Measurements from ENCODE around the gene HDDC2. TPM values are rescaled to one million over a fixed set of nuclear protein-coding genes. Genes with fewer than 3 reads are reported as not detected.
A peak's percentile ranks its signal among the peaks of the same experiment; 100 is the strongest.

HDDC2 gene
- total and polyA plus RNA-seq, 3 experiments from 2014 or later = 99.9 to 108 (median 105) TPM

DNA sequence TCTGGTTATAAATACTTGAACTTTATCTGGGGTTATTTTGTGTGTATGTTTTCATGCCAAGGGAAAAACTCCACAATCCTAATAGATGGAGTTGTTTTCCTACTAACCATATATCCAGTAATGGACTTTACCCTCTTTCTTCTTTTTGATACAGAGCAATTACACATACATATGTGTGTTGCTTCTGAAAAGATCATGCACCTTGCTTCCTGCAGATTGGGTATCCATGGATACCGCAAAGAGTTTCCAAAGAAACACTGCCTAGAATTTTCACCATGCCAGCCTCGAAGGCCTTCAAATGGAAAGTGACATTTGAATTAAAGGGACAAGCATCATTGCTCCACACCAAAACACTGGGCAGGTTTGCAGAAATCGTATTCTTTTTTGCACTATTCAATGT lies 26.8 kb downstream of the HDDC2 start:
- Histone ChIP-seq H3K27ac (ENCODE audit: low read depth, low read length) (no peak overlapping the region), H3K9me3 (ENCODE audit: low read length) (no peaks in the 10 kb centered on the region), H3K27me3 (ENCODE audit: insufficient read depth, low read length, poor library complexity, severe bottlenecking) (no peaks in the 10 kb centered on the region), H3K4me1 (ENCODE audit: insufficient read depth, low read length) (no peaks in the 10 kb centered on the region), H3K4me3 (ENCODE audit: low read length) (no peak overlapping the region), H3K36me3 (ENCODE audit: insufficient read depth, low read length) (peaks cover 14% of the 10 kb centered on the region)
- Mint-ChIP-seq H3K36me3 (peaks cover 36 to 75% (median 38%) of the 10 kb centered on the region in 3 donors), H3K9me3 (no peaks in the 10 kb centered on the region), H3K4me1 (peaks cover 29 to 44% (median 41%) of the 10 kb centered on the region in 3 donors), H3K4me3 (no peak overlapping the region), H3K27ac (peak overlapping the region in 1 of 8 donors; percentile 3), H3K27me3 (no peaks in the 10 kb centered on the region)
- POLR2A ChIA-PET = no interaction called here
- DNase-seq = no peak
- CTCF ChIA-PET = no interaction called here

DNA sequence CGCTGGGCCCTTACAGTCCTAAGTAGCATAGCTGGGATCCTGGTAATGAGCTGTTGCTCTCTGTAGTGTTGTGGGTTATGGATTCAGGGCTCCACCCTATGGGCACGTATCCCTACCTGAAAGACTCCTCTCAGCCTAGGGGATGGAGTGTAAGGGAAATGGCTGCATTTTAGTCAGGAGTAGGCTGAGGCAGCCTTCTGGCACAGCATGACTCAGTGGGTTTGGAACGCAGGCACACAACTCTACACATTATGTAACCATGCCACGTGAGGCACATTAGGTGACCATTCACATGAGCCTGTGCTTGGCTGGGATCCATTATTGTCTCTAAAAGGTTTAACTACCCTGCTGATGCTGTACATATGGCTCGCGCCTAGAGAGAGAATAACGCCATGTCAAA lies 27.8 kb downstream of the HDDC2 start:
- H3K4me3 Mint-ChIP-seq = no peak overlapping the region
- no peak overlapping the region for H3K27ac Mint-ChIP-seq
- no peak overlapping the region for H3K27ac ChIP-seq (ENCODE audit: low read depth, low read length)
- peaks cover 14% of the 10 kb centered on the region for H3K36me3 ChIP-seq (ENCODE audit: insufficient read depth, low read length)
- POLR2A ChIA-PET = no interaction called here
- H3K27me3 ChIP-seq (ENCODE audit: insufficient read depth, low read length, poor library complexity, severe bottlenecking) = no peaks in the 10 kb centered on the region
- no peak overlapping the region for H3K4me3 ChIP-seq (ENCODE audit: low read length)
- CTCF ChIA-PET = no interaction called here
- no peaks in the 10 kb centered on the region for H3K4me1 ChIP-seq (ENCODE audit: insufficient read depth, low read length)
- no peaks in the 10 kb centered on the region for H3K9me3 ChIP-seq (ENCODE audit: low read length)
- no peak for DNase-seq
- H3K9me3 Mint-ChIP-seq = no peaks in the 10 kb centered on the region
- H3K27me3 Mint-ChIP-seq = no peaks in the 10 kb centered on the region
- peaks cover 32 to 68% (median 35%) of the 10 kb centered on the region in 3 donors for H3K36me3 Mint-ChIP-seq
- peaks cover 22 to 35% (median 33%) of the 10 kb centered on the region in 3 donors for H3K4me1 Mint-ChIP-seq

DNA sequence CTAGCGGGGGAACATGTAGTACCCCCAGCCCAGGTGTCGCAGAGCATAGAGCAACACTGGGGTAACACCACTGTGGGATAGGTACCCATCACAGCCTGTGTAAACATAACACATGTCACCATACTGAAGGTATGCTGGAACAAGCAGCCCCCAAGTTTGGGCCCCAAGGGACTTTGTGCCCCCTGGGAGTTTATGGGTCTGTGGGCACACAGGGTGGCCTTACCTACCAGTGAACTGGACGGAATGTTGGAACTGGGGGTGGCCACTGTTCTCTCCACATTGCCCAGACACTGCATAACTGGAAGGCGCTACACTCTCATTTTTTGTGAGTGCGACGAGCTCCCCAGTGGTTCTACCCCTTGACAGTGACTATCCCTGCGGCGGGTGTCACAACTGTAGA lies 28.5 kb downstream of the HDDC2 start:
- Histone ChIP-seq H3K4me3 (ENCODE audit: low read length) (no peak overlapping the region), H3K9me3 (ENCODE audit: low read length) (no peaks in the 10 kb centered on the region), H3K36me3 (ENCODE audit: insufficient read depth, low read length) (peaks cover 14% of the 10 kb centered on the region), H3K27ac (ENCODE audit: low read depth, low read length) (no peak overlapping the region), H3K4me1 (ENCODE audit: insufficient read depth, low read length) (no peaks in the 10 kb centered on the region), H3K27me3 (ENCODE audit: insufficient read depth, low read length, poor library complexity, severe bottlenecking) (no peaks in the 10 kb centered on the region)
- Mint-ChIP-seq H3K27me3 (no peaks in the 10 kb centered on the region), H3K4me1 (peaks cover 17 to 29% (median 27%) of the 10 kb centered on the region in 3 donors), H3K36me3 (peaks cover 28 to 63% (median 35%) of the 10 kb centered on the region in 3 donors), H3K9me3 (no peaks in the 10 kb centered on the region), H3K27ac (no peak overlapping the region), H3K4me3 (no peak overlapping the region)
- no peak for DNase-seq
- POLR2A ChIA-PET = no interaction called here
- CTCF ChIA-PET = no interaction called here

DNA sequence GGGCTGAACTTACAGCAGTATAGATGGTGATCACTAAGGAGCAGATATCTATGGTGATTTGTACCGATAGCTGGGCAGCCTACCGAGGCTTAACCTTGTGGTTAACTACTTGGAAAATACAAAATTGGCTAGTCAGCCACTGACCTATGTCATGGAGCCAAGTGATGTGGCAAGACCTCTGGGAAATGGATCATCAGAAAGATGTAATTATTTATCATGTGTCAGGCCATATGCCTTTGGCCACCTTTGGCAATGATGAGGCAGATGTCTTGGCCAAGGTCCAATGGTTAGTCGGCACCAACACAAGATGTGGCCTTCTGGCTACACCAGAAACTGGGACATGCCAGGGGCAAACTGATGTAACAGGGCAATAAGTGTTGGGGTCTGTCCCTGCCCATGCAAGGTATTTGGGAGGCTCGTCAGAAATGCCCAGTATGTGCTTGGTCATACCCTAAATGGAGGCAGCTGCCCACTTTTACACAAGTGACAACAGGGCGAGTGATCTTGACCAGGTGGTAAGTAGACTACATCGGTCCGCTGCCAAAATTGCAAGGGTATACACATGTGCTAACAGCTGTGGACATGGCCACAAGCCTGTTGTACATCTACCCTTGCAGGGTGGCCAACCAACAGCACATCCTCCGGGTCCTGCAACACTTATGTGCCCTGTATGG lies 30.1 kb downstream of the HDDC2 start:
- peaks cover 12 to 17% (median 13%) of the 10 kb centered on the region in 3 donors for H3K4me1 Mint-ChIP-seq
- H3K9me3 Mint-ChIP-seq = no peaks in the 10 kb centered on the region
- Histone ChIP-seq H3K4me1 (ENCODE audit: insufficient read depth, low read length) (no peaks in the 10 kb centered on the region), H3K36me3 (ENCODE audit: insufficient read depth, low read length) (peaks cover 9% of the 10 kb centered on the region), H3K9me3 (ENCODE audit: low read length) (no peaks in the 10 kb centered on the region), H3K27me3 (ENCODE audit: insufficient read depth, low read length, poor library complexity, severe bottlenecking) (no peaks in the 10 kb centered on the region), H3K4me3 (ENCODE audit: low read length) (no peak overlapping the region), H3K27ac (ENCODE audit: low read depth, low read length) (no peak overlapping the region)
- H3K27ac Mint-ChIP-seq = no peak overlapping the region
- CTCF ChIA-PET = no interaction called here
- H3K27me3 Mint-ChIP-seq = no peaks in the 10 kb centered on the region
- POLR2A ChIA-PET = no interaction called here
- no peak overlapping the region for H3K4me3 Mint-ChIP-seq
- peaks cover 25 to 48% (median 30%) of the 10 kb centered on the region in 3 donors for H3K36me3 Mint-ChIP-seq
- no peak for DNase-seq

DNA sequence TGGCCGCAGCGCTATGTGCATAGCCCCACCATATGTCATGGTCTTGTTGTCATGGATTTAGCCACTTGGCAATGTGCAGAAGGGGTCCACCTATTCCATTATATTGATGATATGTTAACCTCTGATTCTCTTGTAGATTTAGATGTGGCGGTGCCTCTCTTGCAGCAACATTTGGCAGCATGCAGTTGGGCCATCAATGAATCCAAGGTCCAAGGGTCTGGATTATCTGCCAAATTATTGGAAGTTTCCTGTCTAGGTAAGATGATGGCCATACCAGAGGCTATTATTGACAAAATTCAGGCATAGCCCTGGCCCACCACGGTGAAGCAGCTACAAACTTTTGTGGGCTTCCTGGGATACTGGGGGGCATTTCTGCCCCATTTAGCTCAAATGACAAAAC lies 31.4 kb downstream of the HDDC2 start:
- POLR2A ChIA-PET = no interaction called here
- CTCF ChIA-PET = no interaction called here
- no peaks in the 10 kb centered on the region for H3K27me3 Mint-ChIP-seq

DNA sequence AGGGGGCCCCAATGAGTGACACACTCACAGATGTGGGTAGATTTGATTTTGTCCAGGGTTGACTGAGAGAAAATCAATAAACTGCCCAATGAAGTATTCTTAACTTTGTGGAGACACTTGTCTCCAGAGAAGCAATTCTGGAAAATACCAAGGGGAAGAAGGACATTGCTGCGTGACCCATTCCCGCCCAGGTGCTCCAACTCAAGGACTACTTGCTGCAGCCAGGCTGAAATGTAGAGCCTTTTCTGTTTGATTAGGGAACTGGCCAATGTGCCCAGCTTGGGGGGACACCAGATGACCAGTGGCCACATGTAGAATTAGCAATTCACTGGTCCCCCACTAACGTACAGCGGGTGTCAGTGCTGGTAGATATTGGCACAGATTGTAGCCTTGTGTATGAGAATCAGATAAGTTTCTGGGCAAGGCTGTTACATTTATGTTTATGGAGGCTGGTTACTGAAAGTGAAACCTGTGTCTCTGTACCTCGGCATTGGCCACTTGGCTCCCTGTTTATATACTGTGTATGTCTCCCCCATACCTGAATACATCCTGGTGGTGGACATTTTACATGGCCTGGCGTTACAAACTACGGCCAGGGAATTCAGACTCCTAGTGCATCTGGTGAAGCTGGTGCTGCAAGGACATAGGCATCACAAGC lies 32.3 kb downstream of the HDDC2 start:
- Mint-ChIP-seq H3K4me3 (no peak overlapping the region), H3K36me3 (peaks cover 13 to 30% (median 21%) of the 10 kb centered on the region in 3 donors)

More for the DNA sequence above, 31.4 kb downstream of the HDDC2 start:
- no peak overlapping the region for H3K27ac ChIP-seq (ENCODE audit: low read depth, low read length)
- no peak for DNase-seq
- Mint-ChIP-seq H3K27ac (no peak overlapping the region), H3K4me1 (peaks cover 1 to 5% (median 1%) of the 10 kb centered on the region in 3 donors), H3K36me3 (peaks cover 19 to 37% (median 21%) of the 10 kb centered on the region in 3 donors), H3K4me3 (no peak overlapping the region), H3K9me3 (no peaks in the 10 kb centered on the region)
- H3K4me1 ChIP-seq (ENCODE audit: insufficient read depth, low read length) = no peaks in the 10 kb centered on the region
- H3K36me3 ChIP-seq (ENCODE audit: insufficient read depth, low read length) = peaks cover 9% of the 10 kb centered on the region
- H3K9me3 ChIP-seq (ENCODE audit: low read length) = no peaks in the 10 kb centered on the region
- no peak overlapping the region for H3K4me3 ChIP-seq (ENCODE audit: low read length)
- no peaks in the 10 kb centered on the region for H3K27me3 ChIP-seq (ENCODE audit: insufficient read depth, low read length, poor library complexity, severe bottlenecking)

DNA sequence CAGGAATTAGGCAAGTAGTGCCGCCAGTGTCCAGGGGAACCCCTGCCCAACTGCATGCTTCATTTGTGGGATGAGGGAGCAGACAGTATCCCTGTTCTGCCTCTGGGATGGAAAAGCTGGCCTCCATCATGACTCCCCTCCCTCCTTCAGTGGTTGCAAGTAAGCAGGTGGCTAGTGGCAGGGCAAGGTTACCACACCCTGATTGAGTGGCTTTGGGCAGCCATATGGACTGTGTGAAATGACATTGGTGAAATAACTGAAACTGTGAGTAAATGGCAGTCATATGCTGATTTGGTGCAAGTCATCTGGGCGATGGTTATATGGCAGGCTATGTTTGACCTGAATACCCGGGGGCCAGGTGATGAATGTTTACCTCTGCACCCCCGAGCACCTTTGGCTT lies 33.0 kb downstream of the HDDC2 start:
- no peaks in the 10 kb centered on the region for H3K9me3 Mint-ChIP-seq
- peak overlapping the region in 1 of 8 donors; percentile 63 for H3K27ac Mint-ChIP-seq

More for the DNA sequence above, 32.3 kb downstream of the HDDC2 start:
- no peaks in the 10 kb centered on the region for H3K4me1 Mint-ChIP-seq
- Histone ChIP-seq H3K9me3 (ENCODE audit: low read length) (no peaks in the 10 kb centered on the region), H3K36me3 (ENCODE audit: insufficient read depth, low read length) (peaks cover 5% of the 10 kb centered on the region), H3K4me3 (ENCODE audit: low read length) (no peak overlapping the region), H3K27ac (ENCODE audit: low read depth, low read length) (no peak overlapping the region), H3K27me3 (ENCODE audit: insufficient read depth, low read length, poor library complexity, severe bottlenecking) (no peaks in the 10 kb centered on the region), H3K4me1 (ENCODE audit: insufficient read depth, low read length) (no peaks in the 10 kb centered on the region)
- no peak for DNase-seq
- ChIA-PET CTCF (no interaction called here), POLR2A (no interaction called here)
- no peaks in the 10 kb centered on the region for H3K27me3 Mint-ChIP-seq
- H3K9me3 Mint-ChIP-seq = no peaks in the 10 kb centered on the region
- no peak overlapping the region for H3K27ac Mint-ChIP-seq

DNA sequence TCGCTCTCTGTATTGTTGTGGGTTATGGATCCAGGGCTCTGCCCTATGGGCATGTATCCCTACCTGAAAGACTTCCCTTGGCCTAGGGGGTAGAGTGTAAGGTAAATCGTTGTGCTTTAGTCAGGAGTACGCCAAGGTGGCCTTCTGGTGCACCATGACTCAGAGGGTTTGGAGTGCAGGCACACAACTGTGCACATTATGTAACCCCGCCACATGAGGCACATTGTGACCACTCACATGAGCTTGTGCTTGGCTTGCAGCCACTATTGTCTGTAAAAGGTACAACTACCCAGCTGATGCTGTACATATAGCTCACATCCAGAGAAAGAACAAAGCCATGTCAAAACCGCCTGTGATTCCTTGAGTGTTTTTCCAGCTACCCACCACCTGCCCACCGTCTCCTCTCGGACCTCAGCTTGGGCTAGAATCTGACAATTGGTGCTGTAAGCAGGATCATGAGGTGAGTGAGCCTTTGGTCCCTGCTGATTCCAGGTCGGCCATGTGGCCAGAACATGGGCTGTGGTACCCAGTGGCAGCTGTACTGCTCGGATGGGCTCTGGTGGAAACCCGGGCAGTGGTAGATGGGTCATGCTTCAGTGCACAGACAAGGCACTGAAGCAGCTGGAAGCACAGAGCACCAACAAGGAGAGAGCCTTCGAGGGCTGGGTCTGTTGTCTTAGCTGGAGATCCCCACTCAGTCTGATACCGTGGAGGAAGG lies 33.8 kb downstream of the HDDC2 start:
- no peaks in the 10 kb centered on the region for H3K4me1 Mint-ChIP-seq
- H3K4me1 ChIP-seq (ENCODE audit: insufficient read depth, low read length) = no peaks in the 10 kb centered on the region
- H3K36me3 Mint-ChIP-seq = peaks cover 8 to 15% (median 13%) of the 10 kb centered on the region in 3 donors
- no peak overlapping the region for H3K27ac Mint-ChIP-seq
- no peaks in the 10 kb centered on the region for H3K9me3 Mint-ChIP-seq
- DNase-seq = no peak
- H3K36me3 ChIP-seq (ENCODE audit: insufficient read depth, low read length) = peaks cover under 1% of the 10 kb centered on the region
- H3K9me3 ChIP-seq (ENCODE audit: low read length) = no peaks in the 10 kb centered on the region
- POLR2A ChIA-PET = no interaction called here
- H3K27ac ChIP-seq (ENCODE audit: low read depth, low read length) = no peak overlapping the region
- no peak overlapping the region for H3K4me3 Mint-ChIP-seq
- no peak overlapping the region for H3K4me3 ChIP-seq (ENCODE audit: low read length)
- no peaks in the 10 kb centered on the region for H3K27me3 Mint-ChIP-seq
- H3K27me3 ChIP-seq (ENCODE audit: insufficient read depth, low read length, poor library complexity, severe bottlenecking) = no peaks in the 10 kb centered on the region
- CTCF ChIA-PET = interaction anchor here (1.4 kb wide), 1 partner anchor 9 kb away, joined by 3 read pairs; no protein-coding TSS in a partner anchor

More for the DNA sequence above, 33.0 kb downstream of the HDDC2 start:
- H3K36me3 ChIP-seq (ENCODE audit: insufficient read depth, low read length) = peaks cover 5% of the 10 kb centered on the region
- H3K4me1 Mint-ChIP-seq = no peaks in the 10 kb centered on the region
- H3K4me3 ChIP-seq (ENCODE audit: low read length) = no peak overlapping the region
- ChIA-PET POLR2A (no interaction called here), CTCF (interaction anchor here (1.4 kb wide), 1 partner anchor 9 kb away, joined by 3 read pairs; no protein-coding TSS in a partner anchor)
- no peaks in the 10 kb centered on the region for H3K27me3 ChIP-seq (ENCODE audit: insufficient read depth, low read length, poor library complexity, severe bottlenecking)
- no peaks in the 10 kb centered on the region for H3K9me3 ChIP-seq (ENCODE audit: low read length)
- H3K4me1 ChIP-seq (ENCODE audit: insufficient read depth, low read length) = no peaks in the 10 kb centered on the region
- no peak overlapping the region for H3K4me3 Mint-ChIP-seq
- DNase-seq = no peak
- no peaks in the 10 kb centered on the region for H3K27me3 Mint-ChIP-seq
- H3K36me3 Mint-ChIP-seq = peaks cover 8 to 23% (median 15%) of the 10 kb centered on the region in 3 donors
- no peak overlapping the region for H3K27ac ChIP-seq (ENCODE audit: low read depth, low read length)
